Gastrocnemius medialis (tissue), 4 donors: ENCODE measurements around the gene RAD51B. TPM values are rescaled to one million over a fixed set of nuclear protein-coding genes. Genes with fewer than 3 reads are reported as not detected.
"Not testable (repeated sequence)": the region's sequence is repeated elsewhere in the genome, so short reads cannot be mapped to it uniquely, and the experiment has no call there.

ENCODE experiments used
- ATAC-seq, 2 donors: fragments of 150-250 bp; one replicate each; pipeline ENCODE4 v1.9.1; 2016
- DNase-seq, 2 donors: peaks; one replicate each; pipeline ENCODE4 v3.0.0-alpha.2; 2019
- H3K27ac ChIP-seq, 4 donors: fragments of 200-600 bp; sonication (generic); 1 replicate in 1 of 4; 2 replicates in 3 of 4; pipeline ENCODE4 v1.5.1; 2016 to 2018; ENCODE audit warnings: mild to moderate bottlenecking in 2 of 4, moderate library complexity in 1 of 4
- H3K27me3 ChIP-seq, 3 donors: fragments of 200-600 bp; sonication (generic) in 2 of 3; 1 replicate in 1 of 3; 2 replicates in 2 of 3; pipeline versions ENCODE4 v1.5.1 to v1.6.0; 2016 to 2019; ENCODE audit warnings: mild to moderate bottlenecking in 1 of 3, moderate library complexity in 1 of 3
- H3K36me3 ChIP-seq, 2 donors: fragments of 200-600 bp; sonication (generic) in 1 of 2; one replicate each; pipeline ENCODE4 v1.5.1; 2017 to 2018
- H3K4me1 ChIP-seq, 2 donors: fragments of 200-600 bp; sonication (generic) in 1 of 2; one replicate each; pipeline ENCODE4 v1.5.1; 2016 to 2017; ENCODE audit warnings: mild to moderate bottlenecking in 2 of 2
- H3K4me3 ChIP-seq, 4 donors: fragments of 200-600 bp; sonication (generic) in 3 of 4; 1 replicate in 1 of 4; 2 replicates in 3 of 4; pipeline ENCODE4 v1.5.1; 2016 to 2019; ENCODE audit warnings: mild to moderate bottlenecking in 2 of 4
- H3K9me3 ChIP-seq, 3 donors: fragments of 200-600 bp; sonication (generic) in 2 of 3; 1 replicate in 1 of 3; 2 replicates in 2 of 3; pipeline ENCODE4 v1.5.1; 2016 to 2019
- POLR2A ChIP-seq, 2 donors: fragments of 450-650 bp; IDR thresholded peaks; one replicate each; pipeline ENCODE4 v1.6.1; 2017; ENCODE audit warnings: antibody characterized with exemption in 2 of 2, mild to moderate bottlenecking in 2 of 2, moderate library complexity in 2 of 2
- in situ Hi-C, 4 donors: fragments of 200-750 bp; cut with MboI; loops; one replicate each; pipeline versions ENCODE4 v1.15.0 to v1.8.0; 2017; ENCODE audit warnings: low sequenced_read_pairs in 4 of 4
- intact Hi-C: fragments of 100-400 bp; cut with DNase I; formaldehyde crosslinking; loops from one replicate; pipeline ENCODE4 v1.15.1; 2023; ENCODE audit warnings: low total_unique reads
- total RNA-seq, 4 donors: library from RNA; depleted of rRNA; stranded (reverse); fragments of >200 nt; gene quantifications; one replicate each; pipeline versions ENCODE4 v1.1.0 to v1.2.3, GENCODE V29; 2016
- TF ChIP-seq, protein P1 (sequence below), 5 experiments: fragments of 450-650 bp in 3 of 5; fragments of 200-600 bp in 2 of 5; sonication (generic) in 2 of 5; IDR thresholded peaks in 4 of 5; conservative IDR thresholded peaks in 1 of 5; 1 replicate in 4 of 5; 2 replicates in 1 of 5; pipeline ENCODE4 v1.5.1; 2016 to 2019; ENCODE audit warnings: antibody characterized with exemption in 5 of 5, mild to moderate bottlenecking in 3 of 5, moderate library complexity in 3 of 5

The RAD51B gene
- total RNA-seq, 4 donors from 2014 or later: 1.6 to 3.3 (median 2.4) TPM

DNA sequence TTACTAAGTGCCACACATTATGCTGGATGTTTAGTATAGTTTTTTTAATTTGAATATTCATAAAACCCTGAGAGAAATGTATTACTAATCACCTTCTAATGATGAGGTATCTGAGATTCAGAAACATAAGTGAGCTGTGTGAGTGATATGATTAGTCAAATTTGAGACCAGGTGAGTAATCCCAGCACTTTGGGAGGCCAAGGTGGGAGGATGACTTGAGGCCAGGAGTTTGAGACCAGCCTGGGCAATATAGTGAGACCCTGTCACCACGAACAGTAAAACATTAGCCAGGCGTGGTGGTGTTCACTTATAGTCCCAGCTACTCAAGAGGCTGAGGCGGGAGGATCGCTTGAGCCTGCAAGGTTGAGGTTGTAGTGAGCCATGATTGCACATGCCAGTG lies 438.4 kb downstream of the RAD51B start:
- Histone ChIP-seq H3K27ac (no peak overlapping the region), H3K36me3 (no peaks in the 10 kb centered on the region), H3K4me3 (no peak overlapping the region), H3K4me1 (peaks cover 0 to 3% of the 10 kb centered on the region in 2 donors), H3K27me3 (no peaks in the 10 kb centered on the region), H3K9me3 (no peaks in the 10 kb centered on the region)
- intact Hi-C loops: no loop called here
- ATAC-seq: no peak
- in situ Hi-C loops: no loop called here
- TF ChIP-seq POLR2A (IDR thresholded peaks at IDR 0.05): no peak
- TF ChIP-seq, protein P1, sequence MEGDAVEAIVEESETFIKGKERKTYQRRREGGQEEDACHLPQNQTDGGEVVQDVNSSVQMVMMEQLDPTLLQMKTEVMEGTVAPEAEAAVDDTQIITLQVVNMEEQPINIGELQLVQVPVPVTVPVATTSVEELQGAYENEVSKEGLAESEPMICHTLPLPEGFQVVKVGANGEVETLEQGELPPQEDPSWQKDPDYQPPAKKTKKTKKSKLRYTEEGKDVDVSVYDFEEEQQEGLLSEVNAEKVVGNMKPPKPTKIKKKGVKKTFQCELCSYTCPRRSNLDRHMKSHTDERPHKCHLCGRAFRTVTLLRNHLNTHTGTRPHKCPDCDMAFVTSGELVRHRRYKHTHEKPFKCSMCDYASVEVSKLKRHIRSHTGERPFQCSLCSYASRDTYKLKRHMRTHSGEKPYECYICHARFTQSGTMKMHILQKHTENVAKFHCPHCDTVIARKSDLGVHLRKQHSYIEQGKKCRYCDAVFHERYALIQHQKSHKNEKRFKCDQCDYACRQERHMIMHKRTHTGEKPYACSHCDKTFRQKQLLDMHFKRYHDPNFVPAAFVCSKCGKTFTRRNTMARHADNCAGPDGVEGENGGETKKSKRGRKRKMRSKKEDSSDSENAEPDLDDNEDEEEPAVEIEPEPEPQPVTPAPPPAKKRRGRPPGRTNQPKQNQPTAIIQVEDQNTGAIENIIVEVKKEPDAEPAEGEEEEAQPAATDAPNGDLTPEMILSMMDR (IDR thresholded peaks at IDR 0.05 in 4 of 5, conservative IDR thresholded peaks at IDR 0.05 in 1 of 5): no peak
- no peak for DNase-seq

DNA sequence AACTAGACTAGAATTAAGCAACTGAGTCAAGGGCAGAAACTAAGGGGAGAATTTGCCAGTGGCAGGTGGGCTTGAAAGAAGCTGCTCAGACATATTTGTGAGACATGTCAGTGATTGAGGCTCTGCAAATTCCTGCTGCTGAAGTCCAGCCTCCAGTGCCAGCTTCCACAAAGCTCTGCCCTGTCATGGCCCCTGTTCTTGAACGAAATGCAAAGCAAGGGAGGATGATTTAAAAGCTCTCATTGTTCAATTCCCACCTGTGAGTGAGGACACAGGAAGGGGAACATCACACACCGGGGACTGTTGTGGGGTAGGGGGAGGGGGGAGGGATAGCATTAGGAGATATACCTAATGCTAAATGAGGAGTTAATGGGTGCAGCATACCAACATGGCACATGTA lies 439.4 kb downstream of the RAD51B start:
- H3K27ac ChIP-seq, H3K4me3 ChIP-seq, H3K9me3 ChIP-seq, H3K4me1 ChIP-seq, in situ Hi-C loops, H3K36me3 ChIP-seq, intact Hi-C loops, ATAC-seq, H3K27me3 ChIP-seq, DNase-seq: not testable (repeated sequence)

DNA sequence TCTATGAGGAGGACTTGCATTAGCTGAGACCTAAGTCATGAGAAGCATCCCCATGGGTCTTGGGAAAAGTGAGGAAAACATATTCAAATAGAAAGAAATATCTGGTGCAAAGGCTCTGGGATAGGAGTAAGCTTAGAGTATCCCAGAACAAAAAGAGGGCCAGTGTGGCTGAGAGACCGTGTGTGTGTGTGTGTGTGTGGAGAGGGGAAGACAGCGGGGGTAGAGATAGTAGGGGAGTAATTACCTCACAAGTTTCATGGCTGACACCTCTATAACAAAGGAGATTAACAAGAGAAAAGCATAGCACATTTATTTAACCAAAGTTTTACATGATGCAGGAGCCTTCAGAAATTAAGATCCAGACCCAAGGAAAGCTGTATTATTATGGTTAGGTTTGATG lies 440.5 kb downstream of the RAD51B start:
- no peaks in the 10 kb centered on the region for H3K9me3 ChIP-seq
- ATAC-seq (no peak), DNase-seq (no peak)
- H3K4me3 ChIP-seq: no peak overlapping the region
- no peaks in the 10 kb centered on the region for H3K27me3 ChIP-seq
- H3K36me3 ChIP-seq: no peaks in the 10 kb centered on the region
- in situ Hi-C loops (no loop called here), intact Hi-C loops (no loop called here)
- peaks cover 0 to 3% of the 10 kb centered on the region in 2 donors for H3K4me1 ChIP-seq
- no peak overlapping the region for H3K27ac ChIP-seq
- no peak for TF ChIP-seq POLR2A (IDR thresholded peaks at IDR 0.05)
- TF ChIP-seq, protein P1 (IDR thresholded peaks at IDR 0.05 in 4 of 5, conservative IDR thresholded peaks at IDR 0.05 in 1 of 5): no peak

DNA sequence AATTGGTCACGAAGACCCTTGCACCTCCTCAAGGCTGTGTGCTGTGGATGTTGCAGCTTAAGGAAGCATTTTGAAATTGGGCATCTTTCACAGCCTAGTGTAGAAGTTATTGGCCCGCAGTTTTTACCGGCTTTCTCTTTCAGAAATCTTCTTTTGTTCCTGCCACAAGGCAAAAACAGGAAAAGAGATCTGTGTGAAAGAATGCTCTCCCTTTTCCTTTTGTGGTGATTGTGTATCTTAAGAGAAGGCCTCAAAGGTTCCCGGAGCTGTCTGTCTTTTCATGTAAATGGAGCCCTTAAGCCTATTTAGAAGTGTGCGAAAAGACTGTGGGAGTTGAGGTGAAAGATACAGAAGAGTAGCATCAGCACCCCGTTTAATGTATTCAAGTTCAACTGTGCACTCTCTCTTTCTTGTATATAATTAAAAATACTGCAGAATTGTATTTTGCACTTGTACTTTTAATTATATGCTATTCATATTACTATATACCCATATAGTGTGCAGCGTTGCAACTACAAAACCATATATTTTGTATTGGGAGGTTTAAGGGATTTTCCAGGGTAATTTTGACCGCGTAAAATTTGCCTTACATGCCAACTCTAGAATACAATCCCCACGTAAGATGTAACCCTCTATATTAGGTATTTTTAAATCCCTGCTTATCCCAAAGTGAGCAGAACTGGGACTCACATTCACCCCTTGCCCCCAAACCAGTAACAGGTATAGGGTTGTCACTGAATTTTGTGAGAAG lies 441.7 kb downstream of the RAD51B start:
- Histone ChIP-seq H3K27ac (no peak overlapping the region), H3K9me3 (no peaks in the 10 kb centered on the region), H3K36me3 (no peaks in the 10 kb centered on the region), H3K4me1 (peaks cover 0 to 3% of the 10 kb centered on the region in 2 donors), H3K27me3 (no peaks in the 10 kb centered on the region), H3K4me3 (no peak overlapping the region)
- intact Hi-C loops (no loop called here), in situ Hi-C loops (no loop called here)
- ATAC-seq (no peak), DNase-seq (no peak)
- TF ChIP-seq POLR2A (IDR thresholded peaks at IDR 0.05): no peak
- TF ChIP-seq, protein P1 (IDR thresholded peaks at IDR 0.05 in 4 of 5, conservative IDR thresholded peaks at IDR 0.05 in 1 of 5): no peak

DNA sequence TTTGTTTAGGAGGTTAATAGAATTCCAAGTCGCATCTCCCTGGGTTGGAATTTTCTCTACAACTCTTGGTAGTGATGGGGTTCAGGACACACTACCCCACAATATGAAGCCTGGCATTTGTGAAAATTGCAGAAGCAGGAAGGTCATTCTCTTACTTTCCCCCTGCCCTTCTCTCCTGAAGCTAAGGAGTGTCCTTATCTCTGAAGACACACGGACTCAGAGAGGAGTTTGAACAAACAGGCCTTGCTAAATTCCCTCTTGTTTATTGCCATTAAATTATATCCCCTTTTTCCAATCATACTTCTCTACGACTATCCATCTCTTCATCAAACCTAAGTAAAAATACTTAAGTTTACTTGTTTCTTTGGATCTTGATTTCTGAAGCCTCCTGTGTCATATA lies 443.0 kb downstream of the RAD51B start:
- no peaks in the 10 kb centered on the region for H3K27me3 ChIP-seq
- no peak for TF ChIP-seq POLR2A (IDR thresholded peaks at IDR 0.05)
- TF ChIP-seq, protein P1 (IDR thresholded peaks at IDR 0.05 in 4 of 5, conservative IDR thresholded peaks at IDR 0.05 in 1 of 5): no peak
- no peak for ATAC-seq
- no peak overlapping the region for H3K27ac ChIP-seq
- no peaks in the 10 kb centered on the region for H3K36me3 ChIP-seq
- intact Hi-C loops: no loop called here
- no peaks in the 10 kb centered on the region for H3K9me3 ChIP-seq
- H3K4me3 ChIP-seq: no peak overlapping the region
- in situ Hi-C loops: no loop called here
- DNase-seq: no peak
- H3K4me1 ChIP-seq: peaks cover 0 to 3% of the 10 kb centered on the region in 2 donors
